GM08714 (cell line): ENCODE measurements around the gene RXYLT1.

Source experiments
- H3K4me3 ChIP-seq: fragments of 200-500 bp; sonication (Bioruptor generic); 2 replicates; pipeline ENCODE4 v1.5.1; 2014; ENCODE audit warnings: mild to moderate bottlenecking, low read length, inconsistent platforms
- ZNF274 ChIP-seq: IDR thresholded peaks from 2 replicates; pipeline ENCODE4 v1.6.1; 2012; ENCODE audit warnings: mild to moderate bottlenecking, low read depth, low read length

The RXYLT1 gene

GRCh38 chr12:63844391-63845341, 65.0 kb downstream of the RXYLT1 start, which contains the start of gene SRGAP1:
TSS of gene SRGAP1 (plus strand) at chr12:63844700. CDS start at chr12:63844817, 117 bp downstream.
- no peak for TF ChIP-seq ZNF274
- H3K4me3 ChIP-seq: peak within 1 kb of the TSS; percentile 70

DNA sequence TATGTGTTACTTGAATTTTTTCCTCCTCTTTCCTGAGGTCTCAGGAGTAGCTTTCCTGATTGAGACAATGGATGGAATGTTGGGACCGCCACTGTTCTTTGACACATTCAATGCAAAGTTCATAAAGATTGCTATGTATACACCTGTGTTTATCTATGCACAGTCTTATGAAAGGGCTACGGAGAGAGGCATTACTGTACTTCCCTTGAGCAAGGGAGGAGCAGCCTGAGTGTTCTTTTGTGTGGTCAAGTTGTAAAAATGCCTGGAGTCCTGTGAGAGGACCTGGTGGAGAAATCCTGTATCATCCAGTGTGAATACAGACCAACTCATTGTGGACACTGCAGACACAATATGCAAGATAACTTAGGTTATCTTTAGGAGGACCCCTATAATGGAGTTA, 66.0 kb downstream of the RXYLT1 start:
- no peak for TF ChIP-seq ZNF274
- no peak overlapping the region; the same call in 1 of the 2 replicates for H3K4me3 ChIP-seq

DNA sequence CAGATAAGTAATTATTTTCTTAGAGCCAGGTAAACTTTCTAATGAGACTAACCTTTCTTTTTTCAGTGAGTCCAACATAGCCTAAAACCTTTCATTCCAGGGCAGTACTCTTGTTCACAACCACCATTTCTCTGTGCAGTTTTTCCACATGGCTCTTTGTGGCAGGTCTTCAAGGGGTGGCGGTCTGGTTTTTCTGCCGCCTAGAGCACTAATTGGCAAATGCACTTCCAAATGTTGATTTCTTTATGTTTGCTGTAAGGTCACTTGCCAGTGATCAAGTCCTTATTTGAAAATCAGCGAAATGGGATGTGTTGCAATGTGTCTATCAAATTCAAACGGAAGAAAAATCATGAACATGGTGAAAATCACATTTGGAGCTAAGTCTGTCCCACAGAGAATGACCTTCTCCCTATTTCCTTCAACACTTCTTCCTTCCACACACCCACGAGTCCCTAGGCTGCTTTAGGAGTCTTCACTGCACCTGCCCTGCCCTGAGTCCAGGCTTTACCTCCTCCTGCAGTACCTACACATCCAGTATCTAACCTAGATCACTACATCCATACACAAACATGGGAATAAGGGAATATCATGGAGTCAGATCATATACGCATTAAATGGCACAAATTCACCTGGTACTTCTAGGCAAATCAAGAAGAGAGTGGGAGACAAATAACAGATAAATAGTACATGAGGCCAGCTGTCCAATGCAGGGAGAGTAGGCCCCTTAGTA, 66.7 kb downstream of the RXYLT1 start:
- TF ChIP-seq ZNF274: no peak
- no peak overlapping the region for H3K4me3 ChIP-seq

DNA sequence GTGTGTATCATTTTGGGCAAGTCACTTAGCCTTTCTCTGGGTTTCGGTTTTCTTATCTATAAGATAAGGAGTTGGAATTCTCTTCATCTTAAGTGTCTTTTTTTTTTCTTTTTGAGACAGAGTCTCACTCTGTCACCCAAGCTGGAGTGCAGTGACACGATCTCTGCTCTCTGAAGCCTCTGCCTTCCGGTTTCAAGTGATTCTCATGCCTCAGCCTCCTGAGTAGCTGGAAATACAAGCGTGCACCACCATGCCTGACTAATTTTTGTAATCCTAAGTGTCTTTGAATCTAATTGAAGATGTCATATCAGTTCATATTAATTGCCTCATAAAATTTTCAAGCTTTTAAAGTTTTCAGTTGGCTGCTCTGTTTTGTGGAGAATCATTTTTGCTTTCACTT, 68.7 kb downstream of the RXYLT1 start:
- no peak for TF ChIP-seq ZNF274
- no peak overlapping the region for H3K4me3 ChIP-seq

GRCh38 chr12:63849106-63849620, 69.5 kb downstream of the RXYLT1 start:
- TF ChIP-seq ZNF274: no peak
- no peak overlapping the region for H3K4me3 ChIP-seq

- no peak for TF ChIP-seq ZNF274
- no peak overlapping the region for H3K4me3 ChIP-seq
These were observed 69.9 kb downstream of the RXYLT1 start for GRCh38 chr12:63849641-63850040.

- H3K4me3 ChIP-seq: no peak overlapping the region
- no peak for TF ChIP-seq ZNF274
These were observed 74.3 kb downstream of the RXYLT1 start for GRCh38 chr12:63853978-63854377.

- no peak for TF ChIP-seq ZNF274
These were observed 75.6 kb downstream of the RXYLT1 start for GRCh38 chr12:63855299-63855698.

DNA sequence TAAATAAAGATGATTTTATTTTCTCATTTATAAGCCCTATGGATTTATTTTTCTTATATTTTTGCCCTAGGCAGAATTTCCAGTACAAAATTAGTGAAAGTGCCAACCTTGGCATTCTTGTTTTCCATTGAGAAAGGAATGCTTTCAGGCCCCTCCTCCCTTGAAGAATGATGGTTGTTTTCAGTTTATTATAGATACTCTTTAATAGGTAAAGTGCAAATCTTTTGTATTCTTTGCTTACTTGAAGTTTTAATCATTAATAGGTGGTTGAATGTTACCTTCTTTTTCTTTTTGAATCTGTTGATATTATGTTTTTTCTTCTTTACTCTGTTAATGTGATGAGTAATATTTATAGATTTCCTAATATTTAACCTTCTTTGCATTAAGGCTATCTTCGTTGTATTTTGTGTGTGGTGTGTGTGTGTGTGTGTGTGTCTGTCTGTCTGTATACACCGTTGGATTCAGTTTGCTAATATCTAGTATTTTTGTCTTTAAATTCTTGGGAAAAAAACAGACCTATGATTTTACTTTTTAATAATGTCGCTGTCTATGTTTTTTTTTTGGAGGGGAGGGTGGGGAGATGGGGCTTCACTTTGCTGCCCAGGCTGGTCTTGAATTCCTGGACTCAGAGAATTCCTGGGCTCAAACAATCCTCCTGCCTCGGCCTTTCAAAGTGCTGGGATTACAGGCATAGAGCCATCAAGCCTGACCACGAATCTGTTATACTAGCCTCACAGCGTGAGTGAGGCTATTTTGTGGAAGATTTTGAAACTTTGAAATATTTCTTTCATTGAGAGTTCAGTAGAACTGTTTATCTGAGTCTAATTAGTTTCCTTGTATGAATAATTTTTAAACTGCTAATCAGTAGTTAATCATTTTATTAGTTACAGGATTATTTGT, 78.3 kb downstream of the RXYLT1 start:
- no peak for TF ChIP-seq ZNF274

More at GRCh38 chr12:63855299-63855698, 75.6 kb downstream of the RXYLT1 start:
- H3K4me3 ChIP-seq: no peak overlapping the region

More for the DNA sequence above, 78.3 kb downstream of the RXYLT1 start:
- H3K4me3 ChIP-seq: no peak overlapping the region
